HepG2 (cell line): Measurements from ENCODE around the gene SOX14. TPM values are rescaled to one million over a fixed set of nuclear protein-coding genes. Genes with fewer than 3 reads are reported as not detected.

Experiments used
- ATAC-seq: fragments of 200-7000 bp; cut with Tn5 transposase; 3 replicates; pipeline ENCODE4 v1.9.1; 2020; ENCODE audit warnings: mild to moderate bottlenecking, moderate library complexity
- BruUV-seq: library from RNA; stranded (reverse); fragments of 400-500 nt; replicated peaks from 2 replicates; lab custom pipeline; 2021; lab: Mats Ljungman, UMichigan
- CTCF ChIA-PET: fragments of 300-600 bp; formaldehyde crosslinking; extraction: SDS; loops from one replicate; lab custom pipeline; 2021; ENCODE audit warnings: low total read pairs, inconsistent platforms, low intra/inter-chr PET ratio; lab: Yijun Ruan, JAX
- POLR2A ChIA-PET: fragments of 350-600 bp; sonication (Branson Sonifier 250); formaldehyde crosslinking; loops from one replicate; lab custom pipeline; 2020; ENCODE audit warnings: antibody characterized with exemption, inconsistent platforms; lab: Yijun Ruan, JAX
- DNase-seq: peaks from one replicate; pipeline ENCODE4 v3.0.0-alpha.2; 2015; ENCODE audit warnings: low spot score
- FAIRE-seq: peaks from 3 replicates; lab custom pipeline; 2011; peaks lifted over from hg19 to GRCh38; lab: Jason Lieb, UNC
- H2AFZ ChIP-seq: one replicate; pipeline ENCODE4 v1.6.1; 2011; ENCODE audit warnings: low read length, inconsistent platforms
- H3K27ac ChIP-seq: fragments of 300-600 bp; 3 replicates; pipeline ENCODE4 v1.8.0; 2011; ENCODE audit warnings: mixed run types, mild to moderate bottlenecking, mixed read lengths, low read length, inconsistent platforms; ENCODE audit not compliant: insufficient read depth; ENCODE audit errors: extremely low read length
- H3K27me3 ChIP-seq, 2 experiments: fragments of 200-600 bp in 1 of 2; 2 replicates in 1 of 2; 3 replicates in 1 of 2; pipeline versions ENCODE4 v1.6.0 to v1.8.0; 2011; ENCODE audit warnings: low read length in 2 of 2, mild to moderate bottlenecking in 2 of 2, moderate library complexity in 2 of 2, inconsistent platforms in 1 of 2; ENCODE audit not compliant: insufficient read depth in 2 of 2, control insufficient read depth in 1 of 2
- H3K36me3 ChIP-seq, 2 experiments: fragments of 200-600 bp in 1 of 2; replicated peaks in 1 of 2; 2 replicates in 1 of 2; 3 replicates in 1 of 2; pipeline versions ENCODE4 v1.5.1 to v1.8.0; 2011; ENCODE audit warnings: low read length in 2 of 2, inconsistent platforms in 1 of 2; ENCODE audit not compliant: insufficient read depth in 2 of 2, control insufficient read depth in 1 of 2
- H3K4me1 ChIP-seq: 2 replicates; pipeline ENCODE4 v1.5.1; 2012; ENCODE audit warnings: low read length, inconsistent platforms; ENCODE audit not compliant: insufficient read depth
- H3K4me2 ChIP-seq: 2 replicates; pipeline ENCODE4 v1.6.0; 2011; ENCODE audit warnings: low read depth, low read length, inconsistent platforms
- H3K4me3 ChIP-seq, 3 experiments: fragments of 200-600 bp in 1 of 3; sonication (generic), shearing (Covaris generic) in 1 of 3; replicated peaks in 1 of 3; 2 replicates each; pipeline ENCODE4 v1.5.1; 2011 to 2016; ENCODE audit warnings: low read length in 3 of 3, inconsistent platforms in 2 of 3, low read depth in 2 of 3, mild to moderate bottlenecking in 2 of 3, control low read depth in 1 of 3, mixed read lengths in 1 of 3; ENCODE audit not compliant: insufficient read depth in 1 of 3
- H3K79me2 ChIP-seq: one replicate; pipeline ENCODE4 v1.6.1; 2011; ENCODE audit warnings: low read length, inconsistent platforms; ENCODE audit not compliant: insufficient read depth
- H3K9ac ChIP-seq: 2 replicates; pipeline ENCODE4 v1.6.0; 2011; ENCODE audit warnings: mild to moderate bottlenecking, low read depth, low read length, inconsistent platforms; ENCODE audit not compliant: insufficient read depth
- H3K9me3 ChIP-seq: 2 replicates; pipeline ENCODE4 v1.5.1; 2012; ENCODE audit warnings: mild to moderate bottlenecking, low read length
- H4K20me1 ChIP-seq: 2 replicates; pipeline ENCODE4 v1.6.0; 2011; ENCODE audit warnings: inconsistent platforms, mild to moderate bottlenecking, low read length, moderate library complexity; ENCODE audit not compliant: insufficient read depth
- CENPBD1 ChIP-seq: sonication (generic); formaldehyde crosslinking; IDR thresholded peaks from 2 replicates; pipeline ENCODE4 v1.8.0; 2022; ENCODE audit warnings: missing genetic modification reagents, low read depth, mild to moderate bottlenecking, borderline replicate concordance
- HNRNPL ChIP-seq: fragments of 200-400 bp; formaldehyde crosslinking; IDR thresholded peaks from 2 replicates; pipeline ENCODE4 v1.6.1; 2017; ENCODE audit warnings: mild to moderate bottlenecking, low read depth, low read length
- LCORL ChIP-seq, 2 experiments: fragments of 450-650 bp in 1 of 2; sonication (generic) in 1 of 2; formaldehyde crosslinking in 1 of 2; IDR thresholded peaks; 2 replicates each; pipeline versions ENCODE4 v1.5.0 to v1.6.1; 2017 to 2020; ENCODE audit warnings: antibody characterized with exemption in 1 of 2, missing genetic modification reagents in 1 of 2
- NFYB ChIP-seq: sonication (generic); formaldehyde crosslinking; IDR thresholded peaks from 2 replicates; pipeline ENCODE4 v1.4.0; 2020; ENCODE audit warnings: missing genetic modification reagents
- PREB ChIP-seq: sonication (generic); formaldehyde crosslinking; IDR thresholded peaks from 2 replicates; pipeline ENCODE4 v1.4.0; 2020; ENCODE audit warnings: missing genetic modification reagents
- SRSF1 ChIP-seq: fragments of 200-400 bp; formaldehyde crosslinking; optimal IDR thresholded peaks from 2 replicates; pipeline ENCODE3; 2017; ENCODE audit warnings: mild to moderate bottlenecking, low read depth, low read length, moderate library complexity
- TOPORS ChIP-seq: sonication (generic); formaldehyde crosslinking; IDR thresholded peaks from 2 replicates; pipeline ENCODE4 v1.8.0; 2023; ENCODE audit warnings: mild to moderate bottlenecking, missing genetic modification reagents
- UBTF ChIP-seq: sonication (generic); formaldehyde crosslinking; IDR thresholded peaks from 2 replicates; pipeline ENCODE4 v1.4.0; 2020; ENCODE audit warnings: mild to moderate bottlenecking, missing genetic modification reagents
- ZBTB49 ChIP-seq: sonication (generic); formaldehyde crosslinking; IDR thresholded peaks from 2 replicates; pipeline ENCODE4 v1.4.0; 2020; ENCODE audit warnings: missing genetic modification reagents, borderline replicate concordance
- ZFP62 ChIP-seq: sonication (generic); formaldehyde crosslinking; IDR thresholded peaks from 2 replicates; pipeline ENCODE4 v1.4.0; 2020; ENCODE audit warnings: missing genetic modification reagents
- ZNF264 ChIP-seq: sonication (generic); formaldehyde crosslinking; IDR thresholded peaks from 2 replicates; pipeline ENCODE4 v1.4.0; 2020; ENCODE audit warnings: missing genetic modification reagents
- ZNF546 ChIP-seq: sonication (generic); formaldehyde crosslinking; conservative IDR thresholded peaks from 2 replicates; pipeline ENCODE4 v1.8.1; 2023; ENCODE audit warnings: mild to moderate bottlenecking, missing genetic modification reagents
- WGBS: methylation state at CpG from one replicate; pipeline ENCODE4 v1.1.6; 2017; ENCODE audit warnings: low lambda C conversion rate; 5-methylcytosine and 5-hydroxymethylcytosine counted together
- in situ Hi-C: cut with HindIII; loops from 2 replicates; pipeline ENCODE4 v1.10.0; 2017; ENCODE audit warnings: low pct_unique_long_range_greater_than_20kb; ENCODE audit not compliant: extremely low pct_ligation_motif_present
- intact Hi-C: fragments of 100-400 bp; cut with micrococcal nuclease; formaldehyde crosslinking; loops from one replicate; pipeline ENCODE4 v1.10.0; 2022; ENCODE audit not compliant: unreplicated experiment
- polyA plus RNA-seq, 8 experiments: library from polyadenylated mRNA; depleted of rRNA in 3 of 8; stranded (reverse) in 7 of 8; unstranded in 1 of 8; fragments of >200 nt; fragmentation: Illumina TruSeq in 4 of 8; extraction: Trizol in 4 of 8; gene quantifications; 2 replicates each; pipeline versions ENCODE4 v1.2.1 to v1.2.3, GENCODE V29; 2011 to 2016; ENCODE audit warnings: low read depth in 4 of 8, missing spikeins in 1 of 8, mixed read lengths in 1 of 8; ENCODE audit not compliant: insufficient read depth in 1 of 8
- total RNA-seq, 5 experiments: library from RNA; depleted of rRNA; stranded (reverse); fragments of >200 nt; fragmentation: Illumina TruSeq; extraction: Trizol; gene quantifications; 2 replicates each; pipeline ENCODE4 v1.2.3, GENCODE V29; 2016; ENCODE audit warnings: low read depth in 1 of 5

Gene SOX14
- total and polyA plus RNA-seq, 2 of the 13 experiments (the other 11 are each of a cell fraction or from before 2014, with no cell fraction given): not detected

GRCh38 chr3:137787529-137787928 is 23.4 kb downstream of the SOX14 start:
- ATAC-seq (no peak), DNase-seq (no peak), FAIRE-seq (no peak)
- Histone ChIP-seq H3K9ac (no peak overlapping the region), H3K4me2 (no peak overlapping the region), H3K4me1 (no peaks in the 10 kb centered on the region), H2AFZ (no peak overlapping the region), H3K36me3 (no peaks in the 10 kb centered on the region), H4K20me1 (no peaks in the 10 kb centered on the region), H3K27me3 (peaks cover 1% of the 10 kb centered on the region in 2 experiments; a peak in 2 of 5 replicates), H3K4me3 (no peak overlapping the region), H3K79me2 (no peaks in the 10 kb centered on the region), H3K27ac (no peak overlapping the region), H3K9me3 (no peaks in the 10 kb centered on the region)
- in situ Hi-C loops (no loop called here), intact Hi-C loops (no loop called here)
- CTCF ChIA-PET: no interaction called here
- POLR2A ChIA-PET: no interaction called here
- TF ChIP-seq LCORL (IDR thresholded peaks at IDR 0.05) (no peak), LCORL (CRISPR knock-in tag; IDR thresholded peaks at IDR 0.05) (no peak), ZNF546 (CRISPR knock-in tag) (no peak), CENPBD1 (no peak), SRSF1 (no peak), ZNF264 (CRISPR knock-in tag) (no peak), NFYB (CRISPR knock-in tag) (no peak), ZBTB49 (CRISPR knock-in tag) (no peak), PREB (no peak), UBTF (CRISPR knock-in tag) (no peak), ZFP62 (CRISPR knock-in tag) (no peak), TOPORS (CRISPR knock-in tag) (no peak), HNRNPL (no peak)
- WGBS: 1% methylated on average over 6 of the region's 6 CpGs
- no TSS peak for BruUV-seq
